HG02870 (cell line): ENCODE measurements around the gene AATK.
"Not testable (repeated sequence)": the region's sequence is repeated elsewhere in the genome, so short reads cannot be mapped to it uniquely, and the experiment has no call there.

Experiments
- ATAC-seq: cut with Tn5 transposase; IDR thresholded peaks from one replicate; pipeline ENCODE4 v1.9.1; 2021; ENCODE audit warnings: mild to moderate bottlenecking, moderate library complexity; ENCODE audit not compliant: unreplicated experiment

Gene AATK

GRCh38 chr17:81146208-81146607 lies 19.8 kb downstream of the AATK start:
- not testable (repeated sequence) for ATAC-seq

- ATAC-seq, result no peak
Observed at GRCh38 chr17:81144423-81144781, 21.6 kb downstream of the AATK start.

GRCh38 chr17:81143717-81144422 lies 22.2 kb downstream of the AATK start:
- no peak for ATAC-seq

- ATAC-seq, result no peak
Observed at GRCh38 chr17:81143200-81143527, 22.9 kb downstream of the AATK start.

- ATAC-seq, result no peak
Observed at GRCh38 chr17:81142301-81143199, 23.5 kb downstream of the AATK start.

- ATAC-seq, result no peak
Observed at GRCh38 chr17:81140695-81141094, 25.3 kb downstream of the AATK start.

GRCh38 chr17:81140018-81140417 lies 26.0 kb downstream of the AATK start:
- no peak for ATAC-seq

- ATAC-seq, result no peak
Observed at GRCh38 chr17:81139428-81139827, 26.6 kb downstream of the AATK start.

- ATAC-seq, result no peak
Observed at GRCh38 chr17:81138500-81138899, 27.5 kb downstream of the AATK start.

GRCh38 chr17:81138083-81138482 lies 27.9 kb downstream of the AATK start:
- no peak for ATAC-seq

GRCh38 chr17:81137248-81137647 lies 28.8 kb downstream of the AATK start:
- ATAC-seq, result no peak

- ATAC-seq, result no peak
Observed at GRCh38 chr17:81136366-81136765, 29.7 kb downstream of the AATK start.

GRCh38 chr17:81135505-81136278 lies 30.3 kb downstream of the AATK start:
- no peak for ATAC-seq

GRCh38 chr17:81134064-81134781 lies 31.8 kb downstream of the AATK start:
- no peak for ATAC-seq

GRCh38 chr17:81132770-81133723 lies 33.0 kb downstream of the AATK start:
- ATAC-seq, result no peak

- no peak for ATAC-seq
Observed at GRCh38 chr17:81132197-81132540, 33.9 kb downstream of the AATK start.

- ATAC-seq, result no peak
Observed at GRCh38 chr17:81131486-81132196, 34.4 kb downstream of the AATK start.

GRCh38 chr17:81130385-81131361 lies 35.3 kb downstream of the AATK start:
- no peak for ATAC-seq
